MM.1S (cell line): ENCODE measurements around the gene PTPN2.
"Not testable (repeated sequence)": the region's sequence is repeated elsewhere in the genome, so short reads cannot be mapped to it uniquely, and the experiment has no call there.

ENCODE experiments used
- DNase-seq: peaks from one replicate; pipeline ENCODE4 v3.0.0-alpha.2; 2015
- H2AFZ ChIP-seq: fragments of 300-600 bp; sonication (generic); 2 replicates; pipeline ENCODE4 v1.6.0; 2016; ENCODE audit warnings: antibody characterized with exemption, low read length
- H3F3A ChIP-seq: fragments of 300-600 bp; sonication (generic); 2 replicates; pipeline ENCODE4 v1.6.1; 2016; ENCODE audit warnings: mild to moderate bottlenecking, antibody characterized with exemption, low read length, moderate library complexity, mixed read lengths; ENCODE audit not compliant: insufficient read depth
- H3K27ac ChIP-seq: fragments of 300-600 bp; sonication (generic); 2 replicates; pipeline ENCODE4 v1.5.1; 2016; ENCODE audit warnings: mild to moderate bottlenecking, low read length
- H3K27me3 ChIP-seq: fragments of 300-600 bp; sonication (generic); replicated peaks from 2 replicates; pipeline ENCODE4 v1.6.0; 2016; ENCODE audit warnings: low read length; ENCODE audit not compliant: insufficient read depth
- H3K36me3 ChIP-seq: fragments of 300-600 bp; sonication (generic); replicated peaks from 2 replicates; pipeline ENCODE4 v1.6.1; 2016; ENCODE audit warnings: mild to moderate bottlenecking, low read length, mixed read lengths; ENCODE audit not compliant: insufficient read depth
- H3K4me1 ChIP-seq: fragments of 300-600 bp; sonication (generic); 2 replicates; pipeline ENCODE4 v1.6.1; 2016; ENCODE audit warnings: low read length, mixed read lengths
- H3K4me2 ChIP-seq: fragments of 300-600 bp; sonication (generic); 2 replicates; pipeline ENCODE4 v1.6.0; 2016; ENCODE audit warnings: low read depth, low read length
- H3K4me3 ChIP-seq: fragments of 300-600 bp; sonication (generic); 2 replicates; pipeline ENCODE4 v1.5.1; 2016; ENCODE audit warnings: low read length, mixed read lengths
- H3K79me2 ChIP-seq: fragments of 300-600 bp; sonication (generic); 2 replicates; pipeline ENCODE4 v1.6.1; 2016; ENCODE audit warnings: mixed run types, low read length, mixed read lengths
- H3K9ac ChIP-seq: fragments of 300-600 bp; sonication (generic); 2 replicates; pipeline ENCODE4 v1.6.1; 2016; ENCODE audit warnings: low read length, mixed read lengths
- H3K9me2 ChIP-seq: fragments of 300-600 bp; sonication (generic); replicated peaks from 2 replicates; pipeline ENCODE4 v1.6.1; 2016; ENCODE audit warnings: mild to moderate bottlenecking, low read length, mixed read lengths; ENCODE audit not compliant: insufficient read depth
- H3K9me3 ChIP-seq: fragments of 300-600 bp; sonication (generic); replicated peaks from 2 replicates; pipeline ENCODE4 v1.6.1; 2016; ENCODE audit warnings: mild to moderate bottlenecking, low read length, mixed read lengths; ENCODE audit not compliant: insufficient read depth
- H4K20me1 ChIP-seq: fragments of 300-600 bp; sonication (generic); 2 replicates; pipeline ENCODE4 v1.6.1; 2016; ENCODE audit warnings: mild to moderate bottlenecking, low read length, moderate library complexity, mixed read lengths; ENCODE audit not compliant: insufficient read depth
- EZH2 ChIP-seq: fragments of 300-600 bp; sonication (generic); optimal IDR thresholded peaks from 2 replicates; pipeline ENCODE3; 2017; ENCODE audit warnings: low read depth, mild to moderate bottlenecking, antibody characterized with exemption, low read length, mixed read lengths
- EZH2phosphoT487 ChIP-seq: fragments of 300-600 bp; sonication (generic); IDR thresholded peaks from 2 replicates; pipeline ENCODE4 v1.6.1; 2018; ENCODE audit warnings: antibody characterized with exemption, low read length
- TF ChIP-seq, protein P1 (sequence below): fragments of 300-600 bp; sonication (generic); IDR thresholded peaks from 2 replicates; pipeline ENCODE4 v1.5.1; 2016; ENCODE audit warnings: antibody characterized with exemption, low read length, mixed read lengths

PTPN2 gene

DNA sequence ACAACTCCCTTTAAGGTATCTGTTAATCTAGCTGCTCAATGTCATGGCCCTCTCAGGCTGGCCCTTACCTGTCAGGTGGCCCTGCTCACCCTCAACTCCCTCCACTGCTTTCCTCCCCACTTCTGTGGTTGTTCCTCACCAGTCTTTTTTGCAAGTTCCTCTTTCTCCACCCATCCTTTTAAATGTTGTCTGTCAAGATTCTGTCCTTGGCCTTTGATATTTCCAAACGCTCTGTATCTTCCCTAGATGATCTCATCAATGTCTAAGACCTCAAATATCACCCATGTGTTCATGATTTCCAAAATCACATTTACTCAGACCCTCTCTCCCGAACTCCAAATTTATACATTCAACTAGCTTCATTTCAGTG lies 3.5 kb downstream of the PTPN2 start:
- H3F3A ChIP-seq, result no peaks in the 10 kb centered on the region
- H2AFZ ChIP-seq, result no peak overlapping the region
- no peaks in the 10 kb centered on the region; the same call in 1 of the 2 replicates for H4K20me1 ChIP-seq
- H3K36me3 ChIP-seq, result no peaks in the 10 kb centered on the region
- H3K4me1 ChIP-seq, result peaks cover 17% of the 10 kb centered on the region
- no peak overlapping the region for H3K4me3 ChIP-seq
- DNase-seq, result no peak
- no peaks in the 10 kb centered on the region for H3K27me3 ChIP-seq
- H3K27ac ChIP-seq, result no peak overlapping the region
- no peaks in the 10 kb centered on the region for H3K9me3 ChIP-seq
- no peak for TF ChIP-seq EZH2phosphoT487
- TF ChIP-seq, protein P1, sequence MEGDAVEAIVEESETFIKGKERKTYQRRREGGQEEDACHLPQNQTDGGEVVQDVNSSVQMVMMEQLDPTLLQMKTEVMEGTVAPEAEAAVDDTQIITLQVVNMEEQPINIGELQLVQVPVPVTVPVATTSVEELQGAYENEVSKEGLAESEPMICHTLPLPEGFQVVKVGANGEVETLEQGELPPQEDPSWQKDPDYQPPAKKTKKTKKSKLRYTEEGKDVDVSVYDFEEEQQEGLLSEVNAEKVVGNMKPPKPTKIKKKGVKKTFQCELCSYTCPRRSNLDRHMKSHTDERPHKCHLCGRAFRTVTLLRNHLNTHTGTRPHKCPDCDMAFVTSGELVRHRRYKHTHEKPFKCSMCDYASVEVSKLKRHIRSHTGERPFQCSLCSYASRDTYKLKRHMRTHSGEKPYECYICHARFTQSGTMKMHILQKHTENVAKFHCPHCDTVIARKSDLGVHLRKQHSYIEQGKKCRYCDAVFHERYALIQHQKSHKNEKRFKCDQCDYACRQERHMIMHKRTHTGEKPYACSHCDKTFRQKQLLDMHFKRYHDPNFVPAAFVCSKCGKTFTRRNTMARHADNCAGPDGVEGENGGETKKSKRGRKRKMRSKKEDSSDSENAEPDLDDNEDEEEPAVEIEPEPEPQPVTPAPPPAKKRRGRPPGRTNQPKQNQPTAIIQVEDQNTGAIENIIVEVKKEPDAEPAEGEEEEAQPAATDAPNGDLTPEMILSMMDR, result no peak
- TF ChIP-seq EZH2, result no peak
- H3K79me2 ChIP-seq, result peaks cover 80% of the 10 kb centered on the region
- H3K9ac ChIP-seq, result no peak overlapping the region
- no peaks in the 10 kb centered on the region for H3K9me2 ChIP-seq
- no peak overlapping the region for H3K4me2 ChIP-seq

DNA sequence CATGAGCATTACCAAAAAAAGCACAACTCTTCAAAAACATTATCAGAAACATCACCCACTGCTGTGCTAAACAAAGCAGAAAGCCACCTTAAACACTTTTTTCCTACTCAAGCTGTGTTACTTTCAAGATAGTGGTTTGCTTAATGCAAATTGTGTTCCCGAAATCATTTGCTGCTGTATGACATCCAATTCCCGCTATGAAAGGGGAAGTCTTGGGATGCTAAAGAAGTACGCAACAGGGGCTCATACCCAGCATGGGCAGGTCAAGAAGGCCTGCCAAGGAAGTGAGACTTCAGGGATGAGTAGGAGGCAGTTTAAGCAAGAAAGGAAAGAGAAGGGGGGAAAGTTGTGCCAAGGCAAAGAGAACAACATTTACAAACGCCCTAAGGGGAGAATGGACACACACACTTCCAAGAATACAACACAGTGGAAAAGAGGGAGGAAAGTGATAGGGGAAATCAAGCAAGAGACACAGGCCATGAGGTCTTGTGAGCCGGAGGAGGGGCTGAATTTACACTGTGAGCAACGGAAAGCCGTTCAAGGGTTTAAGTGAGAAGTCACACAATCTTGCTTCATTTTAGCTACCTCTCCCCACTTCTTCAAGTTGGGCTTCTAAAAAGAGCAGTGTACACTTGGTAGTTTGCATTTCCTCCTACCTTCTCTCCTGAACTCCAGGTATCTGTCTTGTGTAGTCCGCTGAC lies 4.0 kb downstream of the PTPN2 start:
- H3K9me2 ChIP-seq, result no peaks in the 10 kb centered on the region
- no peaks in the 10 kb centered on the region; the same call in 1 of the 2 replicates for H4K20me1 ChIP-seq
- H3K36me3 ChIP-seq, result no peaks in the 10 kb centered on the region
- no peaks in the 10 kb centered on the region for H3F3A ChIP-seq
- no peak overlapping the region for H3K27ac ChIP-seq
- H3K9me3 ChIP-seq, result no peaks in the 10 kb centered on the region
- no peak for DNase-seq
- H3K4me1 ChIP-seq, result peaks cover 17% of the 10 kb centered on the region
- no peak overlapping the region for H3K9ac ChIP-seq
- H3K79me2 ChIP-seq, result peaks cover 84% of the 10 kb centered on the region
- no peak for TF ChIP-seq EZH2
- TF ChIP-seq EZH2phosphoT487, result no peak
- TF ChIP-seq, protein P1, result no peak
- H3K4me2 ChIP-seq, result 0 out of 2 replicates have a peak overlapping the region, but pooled peaks have one; percentile 5
- H2AFZ ChIP-seq, result no peak overlapping the region
- no peaks in the 10 kb centered on the region for H3K27me3 ChIP-seq
- H3K4me3 ChIP-seq, result no peak overlapping the region

DNA sequence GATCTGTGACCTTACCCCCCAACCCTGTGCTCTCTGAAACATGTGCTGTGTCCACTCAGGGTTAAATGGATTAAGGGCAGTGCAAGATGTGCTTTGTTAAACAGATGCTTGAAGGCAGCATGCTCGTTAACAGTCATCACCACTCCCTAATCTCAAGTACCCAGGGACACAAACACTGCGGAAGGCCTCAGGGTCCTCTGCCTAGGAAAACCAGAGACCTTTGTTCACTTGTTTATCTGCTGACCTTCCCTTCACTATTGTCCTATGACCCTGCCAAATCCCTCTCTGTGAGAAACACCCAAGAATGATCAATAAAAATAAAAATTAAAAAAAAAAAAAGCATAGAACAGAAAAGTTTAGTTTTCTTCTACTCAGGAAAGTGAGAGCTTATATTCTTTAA lies 9.0 kb downstream of the PTPN2 start:
- H3K9me3 ChIP-seq, H3K27me3 ChIP-seq: not testable (repeated sequence)

DNA sequence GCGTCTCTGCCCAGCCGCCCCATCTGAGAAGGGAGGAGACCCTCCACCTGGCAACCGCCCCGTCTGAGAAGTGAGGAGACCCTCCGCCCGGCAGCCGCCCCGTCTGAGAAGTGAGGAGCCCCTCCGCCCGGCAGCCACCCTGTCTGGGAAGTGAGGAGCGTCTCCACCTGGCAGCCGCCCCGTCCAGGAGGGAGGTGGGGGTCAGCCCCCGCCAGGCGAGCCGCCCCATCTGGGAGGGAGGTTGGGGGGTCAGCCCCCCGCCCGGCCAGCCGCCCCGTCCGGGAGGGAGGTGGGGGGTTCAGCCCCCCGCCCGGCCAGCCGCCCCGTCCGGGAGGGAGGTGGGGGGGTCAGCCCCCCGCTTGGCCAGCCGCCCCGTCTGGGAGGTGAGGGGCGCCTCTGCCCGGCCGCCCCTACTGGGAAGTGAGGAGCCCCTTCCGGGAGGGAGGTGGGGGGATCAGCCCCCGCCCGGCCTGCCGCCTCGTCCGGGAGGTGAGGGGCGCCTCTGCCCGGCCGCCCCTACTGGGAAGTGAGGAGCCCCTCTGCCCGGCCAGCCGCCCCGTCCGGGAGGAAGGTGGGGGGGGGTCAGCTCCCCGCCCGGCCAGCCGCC lies 10.0 kb downstream of the PTPN2 start:
- not testable (repeated sequence) for H3K27ac ChIP-seq, H3K36me3 ChIP-seq, H3K27me3 ChIP-seq, H3K4me3 ChIP-seq, H3K4me1 ChIP-seq, H3K4me2 ChIP-seq, H3F3A ChIP-seq, H3K9me2 ChIP-seq, H3K9ac ChIP-seq, H3K9me3 ChIP-seq, H4K20me1 ChIP-seq, DNase-seq, H2AFZ ChIP-seq
- peaks cover 74% of the 10 kb centered on the region for H3K79me2 ChIP-seq

More for the DNA sequence above, 9.0 kb downstream of the PTPN2 start:
- not testable (repeated sequence) for DNase-seq, H2AFZ ChIP-seq, H3K4me2 ChIP-seq, H3K9me2 ChIP-seq, H3F3A ChIP-seq, H4K20me1 ChIP-seq, H3K9ac ChIP-seq, H3K36me3 ChIP-seq, H3K4me3 ChIP-seq, H3K27ac ChIP-seq
- peaks cover 75% of the 10 kb centered on the region for H3K79me2 ChIP-seq
- H3K4me1 ChIP-seq, result peaks cover 11% of the 10 kb centered on the region
